CD14-positive monocyte (primary cell): ENCODE results near the gene INO80C. TPM values are rescaled to one million over a fixed set of nuclear protein-coding genes. Genes with fewer than 3 reads are reported as not detected.

ENCODE experiments used
- DNase-seq, 3 donors: peaks; one replicate each; pipeline ENCODE4 v3.0.0-alpha.2; 2011 to 2022
- H2AFZ ChIP-seq: 2 replicates; pipeline ENCODE4 v1.6.0; 2012; ENCODE audit warnings: mild to moderate bottlenecking, low read depth, low read length, inconsistent platforms; ENCODE audit not compliant: insufficient read depth, poor library complexity, severe bottlenecking
- H3K27ac ChIP-seq, 2 donors: 1 replicate in 1 of 2; 2 replicates in 1 of 2; pipeline ENCODE4 v1.5.1; 2012 to 2013; ENCODE audit warnings: low read length in 2 of 2, control low read depth in 1 of 2, inconsistent platforms in 1 of 2, low read depth in 1 of 2, mild to moderate bottlenecking in 1 of 2
- H3K27me3 ChIP-seq, 2 donors: one replicate each; pipeline versions ENCODE4 v1.6.0 to v1.6.1; 2011 to 2013; ENCODE audit warnings: low read length in 2 of 2; ENCODE audit not compliant: control insufficient read depth in 2 of 2, insufficient read depth in 2 of 2
- H3K36me3 ChIP-seq, 2 donors: replicated peaks in 1 of 2; 1 replicate in 1 of 2; 2 replicates in 1 of 2; pipeline versions ENCODE4 v1.5.1 to v1.6.1; 2012 to 2013; ENCODE audit warnings: low read length in 2 of 2, control low read depth in 1 of 2, inconsistent platforms in 1 of 2, mild to moderate bottlenecking in 1 of 2; ENCODE audit not compliant: insufficient read depth in 2 of 2, control insufficient read depth in 1 of 2
- H3K4me1 ChIP-seq, 2 donors: 1 replicate in 1 of 2; 2 replicates in 1 of 2; pipeline versions ENCODE4 v1.5.1 to v1.6.1; 2012 to 2013; ENCODE audit warnings: low read length in 2 of 2, control low read depth in 1 of 2, inconsistent platforms in 1 of 2, mild to moderate bottlenecking in 1 of 2, moderate library complexity in 1 of 2; ENCODE audit not compliant: insufficient read depth in 2 of 2, control insufficient read depth in 1 of 2
- H3K4me2 ChIP-seq: replicated peaks from 2 replicates; pipeline ENCODE3; 2012; ENCODE audit warnings: low read length, moderate library complexity, mild to moderate bottlenecking; ENCODE audit not compliant: poor library complexity, severe bottlenecking; ENCODE audit errors: extremely low read depth
- H3K4me3 ChIP-seq, 3 experiments: fragments of 200-600 bp in 1 of 3; sonication (generic) in 1 of 3; replicated peaks in 1 of 3; 1 replicate in 2 of 3; 2 replicates in 1 of 3; pipeline ENCODE4 v1.5.1; 2011 to 2013; ENCODE audit warnings: low read length in 3 of 3, mild to moderate bottlenecking in 3 of 3, control low read depth in 2 of 3, low read depth in 2 of 3, inconsistent platforms in 1 of 3, moderate library complexity in 1 of 3
- H3K79me2 ChIP-seq: 2 replicates; pipeline ENCODE4 v1.6.0; 2012; ENCODE audit warnings: mild to moderate bottlenecking, control low read depth, inconsistent platforms, low read length, moderate library complexity; ENCODE audit not compliant: insufficient read depth
- H3K9ac ChIP-seq: 2 replicates; pipeline ENCODE4 v1.6.0; 2017; ENCODE audit warnings: low read length, mild to moderate bottlenecking; ENCODE audit not compliant: insufficient read depth, poor library complexity, severe bottlenecking
- H3K9me3 ChIP-seq, 2 donors: replicated peaks in 1 of 2; 1 replicate in 1 of 2; 2 replicates in 1 of 2; pipeline versions ENCODE4 v1.5.1 to v1.6.1; 2012 to 2013; ENCODE audit warnings: low read length in 2 of 2, control low read depth in 1 of 2; ENCODE audit not compliant: control insufficient read depth in 1 of 2, insufficient read depth in 1 of 2
- H4K20me1 ChIP-seq: 2 replicates; pipeline ENCODE4 v1.6.0; 2012; ENCODE audit warnings: mild to moderate bottlenecking, low read length, control low read depth, moderate library complexity; ENCODE audit not compliant: insufficient read depth
- H3K27ac Mint-ChIP-seq, 7 donors: one replicate each; pipeline ENCODE4 v1.8.0; 2020; ENCODE audit warnings: mild to moderate bottlenecking in 7 of 7, mixed read lengths in 7 of 7, moderate library complexity in 6 of 7, inconsistent platforms in 2 of 7
- H3K27me3 Mint-ChIP-seq, 3 donors: one replicate each; pipeline ENCODE4 v1.8.0; 2021 to 2022; ENCODE audit warnings: low read depth in 3 of 3, mild to moderate bottlenecking in 3 of 3, mixed read lengths in 3 of 3, moderate library complexity in 3 of 3, inconsistent platforms in 1 of 3
- H3K36me3 Mint-ChIP-seq, 2 donors: one replicate each; pipeline ENCODE4 v1.8.0; 2020; ENCODE audit warnings: mixed read lengths in 2 of 2, inconsistent platforms in 1 of 2, mild to moderate bottlenecking in 1 of 2
- H3K4me1 Mint-ChIP-seq: one replicate; pipeline ENCODE4 v1.8.0; 2020; ENCODE audit warnings: mild to moderate bottlenecking, mixed read lengths
- H3K4me3 Mint-ChIP-seq, 2 donors: one replicate each; pipeline ENCODE4 v1.8.0; 2020; ENCODE audit warnings: mild to moderate bottlenecking in 2 of 2, mixed read lengths in 2 of 2, moderate library complexity in 1 of 2
- H3K9me3 Mint-ChIP-seq, 7 donors: one replicate each; pipeline ENCODE4 v1.8.0; 2020 to 2022; ENCODE audit warnings: mixed read lengths in 7 of 7, mild to moderate bottlenecking in 6 of 7, moderate library complexity in 6 of 7, inconsistent platforms in 2 of 7
- CTCF ChIP-seq: fragments of 200-600 bp; IDR thresholded peaks from one replicate; pipeline ENCODE4 v1.8.0; 2022; ENCODE audit warnings: antibody characterized with exemption, mild to moderate bottlenecking
- WGBS: methylation state at CpG from one replicate; pipeline ENCODE4 v1.1.5; 2013; ENCODE audit warnings: missing lambda C conversion rate; ENCODE audit not compliant: insufficient coverage; 5-methylcytosine and 5-hydroxymethylcytosine counted together
- intact Hi-C, 2 donors: fragments of 100-400 bp; cut with micrococcal nuclease; formaldehyde crosslinking; loops; one replicate each; pipeline versions ENCODE4 v1.15.0 to v1.15.1; 2023
- polyA plus RNA-seq, 3 donors: library from polyadenylated mRNA; depleted of rRNA in 1 of 3; unstranded in 2 of 3; stranded (reverse) in 1 of 3; fragments of 300-500 nt in 2 of 3; fragments of >200 nt in 1 of 3; fragmentation: Illumina TruSeq in 2 of 3; gene quantifications; 1 replicate in 2 of 3; 2 replicates in 1 of 3; pipeline ENCODE4 v1.2.3, GENCODE V29; 2012 to 2021

INO80C gene
- polyA plus RNA-seq, 3 donors = 17.7 to 27.9 (median 22.3) TPM

- H3K9ac ChIP-seq = no peak overlapping the region
- DNase-seq = no peak
- intact Hi-C loops = no loop called here
- Mint-ChIP-seq H3K9me3 (peaks cover 0 to 2% (median 0%) of the 10 kb centered on the region in 7 donors), H3K4me3 (no peak overlapping the region), H3K36me3 (no peaks in the 10 kb centered on the region), H3K27me3 (peaks cover 2 to 3% (median 2%) of the 10 kb centered on the region in 3 donors), H3K4me1 (peaks cover 23% of the 10 kb centered on the region), H3K27ac (no peak overlapping the region)
- H3K79me2 ChIP-seq = no peaks in the 10 kb centered on the region
- no peaks in the 10 kb centered on the region for H3K9me3 ChIP-seq
- whole genome bisulfite sequencing = 92% methylated on average over 2 of the region's 4 CpGs
- no peaks in the 10 kb centered on the region for H3K36me3 ChIP-seq
- H3K27me3 ChIP-seq = no peaks in the 10 kb centered on the region
- H2AFZ ChIP-seq = no peak overlapping the region
- no peak overlapping the region for H3K27ac ChIP-seq
- peaks cover 27 to 33% of the 10 kb centered on the region in 2 donors for H3K4me1 ChIP-seq
- TF ChIP-seq CTCF = no peak
- no peak overlapping the region for H3K4me2 ChIP-seq
- no peak overlapping the region for H3K4me3 ChIP-seq
- no peaks in the 10 kb centered on the region for H4K20me1 ChIP-seq
Observed at GRCh38 chr18:35504996-35505395, 7.2 kb upstream of the INO80C start.

GRCh38 chr18:35502052-35502451 lies 4.3 kb upstream of the INO80C start:
- Histone ChIP-seq H3K4me1 (peaks cover 28 to 31% of the 10 kb centered on the region in 2 donors), H3K4me3 (no peak overlapping the region), H3K9ac (no peak overlapping the region), H3K9me3 (no peaks in the 10 kb centered on the region), H4K20me1 (no peaks in the 10 kb centered on the region), H3K4me2 (peak overlapping the region; percentile 3), H3K27me3 (no peaks in the 10 kb centered on the region), H3K36me3 (no peaks in the 10 kb centered on the region), H2AFZ (no peak overlapping the region), H3K79me2 (no peaks in the 10 kb centered on the region), H3K27ac (peak overlapping the region; percentile 46 to 55)
- intact Hi-C loops = loop anchor here in 1 of 2 donors (1.0 kb wide), 1 partner anchor 10 kb away; no protein-coding TSS in a partner anchor
- Mint-ChIP-seq H3K4me1 (peaks cover 37% of the 10 kb centered on the region), H3K9me3 (peaks cover 0 to 2% (median 0%) of the 10 kb centered on the region in 7 donors), H3K4me3 (peak overlapping the region in 1 of 2 donors; percentile 67), H3K36me3 (no peaks in the 10 kb centered on the region), H3K27me3 (peaks cover 2 to 8% (median 3%) of the 10 kb centered on the region in 3 donors), H3K27ac (peak overlapping the region; percentile 64 to 87 (median 84))
- WGBS = 0% methylated on average over 2 of the region's 3 CpGs
- DNase-seq = peak; percentile 63 to 88 (median 77)
- no peak for TF ChIP-seq CTCF
